CD4-positive, alpha-beta T cell treated with Interferon alpha-2 for 1 hour (primary cell): ENCODE data around the gene ARHGEF1.
"Not testable (repeated sequence)": the region's sequence is repeated elsewhere in the genome, so short reads cannot be mapped to it uniquely, and the experiment has no call there.

Experiments used
- DNase-seq, 2 donors: peaks; one replicate each; pipeline ENCODE4 v3.0.0-alpha.2; 2020 to 2022

Gene ARHGEF1

GRCh38 chr19:41905273-41906002, 22.5 kb downstream of the ARHGEF1 start:
- DNase-seq: no peak

GRCh38 chr19:41906271-41906670, 23.3 kb downstream of the ARHGEF1 start:
- no peak for DNase-seq

- no peak for DNase-seq
Observed at GRCh38 chr19:41906916-41907680, 24.1 kb downstream of the ARHGEF1 start.

GRCh38 chr19:41907994-41908615, 25.1 kb downstream of the ARHGEF1 start:
- no peak for DNase-seq

GRCh38 chr19:41908724-41909464, 25.9 kb downstream of the ARHGEF1 start:
- no peak for DNase-seq

- no peak for DNase-seq
Observed at GRCh38 chr19:41909706-41910105, 26.7 kb downstream of the ARHGEF1 start.

GRCh38 chr19:41910240-41910991, 27.4 kb downstream of the ARHGEF1 start:
- no peak for DNase-seq

- DNase-seq: no peak
Observed at GRCh38 chr19:41910992-41911888, 28.3 kb downstream of the ARHGEF1 start.

GRCh38 chr19:41911889-41912731, 29.1 kb downstream of the ARHGEF1 start:
- no peak for DNase-seq

GRCh38 chr19:41912899-41913537, 30.0 kb downstream of the ARHGEF1 start:
- DNase-seq: no peak

- no peak for DNase-seq
Observed at GRCh38 chr19:41913538-41914423, 30.8 kb downstream of the ARHGEF1 start.

GRCh38 chr19:41914424-41914834, 31.4 kb downstream of the ARHGEF1 start:
- DNase-seq: not testable (repeated sequence)

- DNase-seq: no peak
Observed at GRCh38 chr19:41915021-41915775, 32.2 kb downstream of the ARHGEF1 start.

- no peak for DNase-seq
Observed at GRCh38 chr19:41915776-41916414, 32.9 kb downstream of the ARHGEF1 start.

GRCh38 chr19:41917676-41918075, 34.7 kb downstream of the ARHGEF1 start:
- no peak for DNase-seq

- DNase-seq: no peak
Observed at GRCh38 chr19:41918095-41918494, 35.1 kb downstream of the ARHGEF1 start.

- DNase-seq: no peak
Observed at GRCh38 chr19:41918653-41919244, 35.8 kb downstream of the ARHGEF1 start.
